ENCODE data around the gene TRNAU1AP.
"Not testable (repeated sequence)": the region's sequence is repeated elsewhere in the genome, so short reads cannot be mapped to it uniquely, and the experiment has no call there.

Gene TRNAU1AP

GRCh38 chr1:28519946-28520725, 32.7 kb upstream of the TRNAU1AP start:
- peaks cover 64% of the 10 kb centered on the region for H3K79me2 ChIP-seq (ENCODE audit: insufficient read depth, low read depth)
- H3K4me3 ChIP-seq (IDR thresholded peaks at IDR 0.05; ENCODE audit: insufficient read depth, low read depth, low read length), result no peak overlapping the region
- H3K4me2 ChIP-seq, result peak overlapping the region; percentile 88; the same call in 1 of the 2 replicates
- H2AFZ ChIP-seq (ENCODE audit: low read depth), result no peak overlapping the region
- no peak for TF ChIP-seq CTCF (conservative IDR thresholded peaks at IDR 0.05; ENCODE audit: low read depth, low read length)
- H3K27ac ChIP-seq, result no peak overlapping the region
- H4K20me1 ChIP-seq (ENCODE audit: insufficient read depth), result no peaks in the 10 kb centered on the region
- H3K27me3 ChIP-seq (ENCODE audit: insufficient read depth, low read depth), result no peaks in the 10 kb centered on the region
- no peak overlapping the region; the same call in 1 of the 2 replicates for H3K9ac ChIP-seq
- H3K4me1 ChIP-seq (ENCODE audit: low read depth, poor library complexity, severe bottlenecking), result peaks cover 43% of the 10 kb centered on the region
- no peaks in the 10 kb centered on the region for H3K36me3 ChIP-seq (ENCODE audit: insufficient read depth)

- Histone ChIP-seq H3K79me2 (ENCODE audit: insufficient read depth, low read depth) (peaks cover 71% of the 10 kb centered on the region), H3K4me1 (ENCODE audit: low read depth, poor library complexity, severe bottlenecking) (peaks cover 37% of the 10 kb centered on the region)
- not testable (repeated sequence) for H3K9ac ChIP-seq; H3K4me3 ChIP-seq (IDR thresholded peaks at IDR 0.05; ENCODE audit: insufficient read depth, low read depth, low read length); H4K20me1 ChIP-seq (ENCODE audit: insufficient read depth); H2AFZ ChIP-seq (ENCODE audit: low read depth); H3K27ac ChIP-seq; H3K36me3 ChIP-seq (ENCODE audit: insufficient read depth); H3K4me2 ChIP-seq; H3K27me3 ChIP-seq (ENCODE audit: insufficient read depth, low read depth)
These were observed 32.1 kb upstream of the TRNAU1AP start for GRCh38 chr1:28520796-28521195.

- Histone ChIP-seq H3K4me2 (no peak overlapping the region), H3K27me3 (ENCODE audit: insufficient read depth, low read depth) (no peaks in the 10 kb centered on the region), H3K4me3 (IDR thresholded peaks at IDR 0.05; ENCODE audit: insufficient read depth, low read depth, low read length) (no peak overlapping the region), H3K36me3 (ENCODE audit: insufficient read depth) (no peaks in the 10 kb centered on the region), H3K4me1 (ENCODE audit: low read depth, poor library complexity, severe bottlenecking) (peaks cover 28% of the 10 kb centered on the region), H3K9ac (no peak overlapping the region), H3K27ac (no peak overlapping the region; the same call in 1 of the 2 replicates), H4K20me1 (ENCODE audit: insufficient read depth) (no peaks in the 10 kb centered on the region), H2AFZ (ENCODE audit: low read depth) (no peak overlapping the region), H3K79me2 (ENCODE audit: insufficient read depth, low read depth) (peaks cover 79% of the 10 kb centered on the region)
- no peak for TF ChIP-seq CTCF (conservative IDR thresholded peaks at IDR 0.05; ENCODE audit: low read depth, low read length)
These were observed 31.3 kb upstream of the TRNAU1AP start for GRCh38 chr1:28521502-28522164.

- peaks cover 88% of the 10 kb centered on the region for H3K79me2 ChIP-seq (ENCODE audit: insufficient read depth, low read depth)
- H3K4me3 ChIP-seq (IDR thresholded peaks at IDR 0.05; ENCODE audit: insufficient read depth, low read depth, low read length); H2AFZ ChIP-seq (ENCODE audit: low read depth); H3K27me3 ChIP-seq (ENCODE audit: insufficient read depth, low read depth); H3K36me3 ChIP-seq (ENCODE audit: insufficient read depth); H3K4me2 ChIP-seq; H3K9ac ChIP-seq; H4K20me1 ChIP-seq (ENCODE audit: insufficient read depth); H3K27ac ChIP-seq: not testable (repeated sequence)
- peaks cover 19% of the 10 kb centered on the region for H3K4me1 ChIP-seq (ENCODE audit: low read depth, poor library complexity, severe bottlenecking)
These were observed 30.3 kb upstream of the TRNAU1AP start for GRCh38 chr1:28522537-28522936.

- H3K79me2 ChIP-seq (ENCODE audit: insufficient read depth, low read depth), result peaks cover 85% of the 10 kb centered on the region
These were observed 27.8 kb upstream of the TRNAU1AP start for GRCh38 chr1:28525002-28525642.

More at GRCh38 chr1:28525002-28525642, 27.8 kb upstream of the TRNAU1AP start:
- H3K4me2 ChIP-seq; H3K27me3 ChIP-seq (ENCODE audit: insufficient read depth, low read depth); H4K20me1 ChIP-seq (ENCODE audit: insufficient read depth); H3K9ac ChIP-seq; H2AFZ ChIP-seq (ENCODE audit: low read depth); H3K4me1 ChIP-seq (ENCODE audit: low read depth, poor library complexity, severe bottlenecking); H3K4me3 ChIP-seq (IDR thresholded peaks at IDR 0.05; ENCODE audit: insufficient read depth, low read depth, low read length); H3K36me3 ChIP-seq (ENCODE audit: insufficient read depth); H3K27ac ChIP-seq: not testable (repeated sequence)

Data from KMS-11 (cell line).